ENCODE data around the gene FHIT.

DNA sequence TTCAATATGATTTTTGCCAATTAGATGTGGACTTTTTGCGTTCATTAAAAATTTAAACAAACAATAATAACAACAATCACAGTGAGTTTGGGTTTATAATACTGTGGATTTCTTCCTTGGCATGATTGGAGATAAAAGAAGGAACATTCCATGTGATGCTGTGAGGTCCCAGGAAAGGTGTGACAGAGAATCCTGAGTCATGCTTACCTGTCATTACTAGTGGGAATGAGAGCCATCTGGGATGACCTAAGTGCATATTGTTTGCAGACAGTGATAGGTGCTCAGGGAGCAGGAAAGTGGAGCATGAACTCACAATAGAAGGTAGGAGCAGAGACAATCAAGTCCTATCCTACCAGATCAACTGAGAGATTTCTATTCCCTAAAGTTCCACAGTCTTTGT, 1434.9 kb downstream of the FHIT start:
- TF ChIP-seq GATA2 (IDR thresholded peaks at IDR 0.05; ENCODE audit: low read depth, low read length) (no peak), GATA3 (IDR thresholded peaks at IDR 0.05; ENCODE audit: low read depth, low read length) (no peak)

Data from SH-SY5Y (cell line).